H1 (cell line): ENCODE measurements around the gene RSPH9. TPM values are rescaled to one million over a fixed set of nuclear protein-coding genes. Genes with fewer than 3 reads are reported as not detected.

Source experiments
- CTCF ChIA-PET: fragments of 300-600 bp; sonication (Branson Sonifier 250); formaldehyde crosslinking; loops from one replicate; lab custom pipeline; 2021; ENCODE audit not compliant: partially characterized antibody; lab: Charles Lee
- POLR2A ChIA-PET: fragments of 300-600 bp; sonication (Branson Sonifier 250); formaldehyde crosslinking; loops from one replicate; lab custom pipeline; 2021; ENCODE audit warnings: inconsistent platforms; ENCODE audit not compliant: partially characterized antibody; lab: Charles Lee
- DNase-seq, 2 experiments: peaks; one replicate each; pipeline versions ENCODE4 v3.0.0 to v3.0.0-alpha.2; 2010 to 2022; ENCODE audit warnings: low spot score in 2 of 2, low read depth in 1 of 2, mixed read lengths in 1 of 2
- FAIRE-seq: peaks from 2 replicates; lab custom pipeline; 2011; peaks lifted over from hg19 to GRCh38; lab: Jason Lieb, UNC
- H2AFZ ChIP-seq: 2 replicates; pipeline ENCODE4 v1.8.1; 2012; ENCODE audit warnings: low read length, inconsistent platforms
- H2AK5ac ChIP-seq: 2 replicates; pipeline ENCODE4 v1.6.1; 2013; ENCODE audit warnings: low read depth, low read length
- H2BK120ac ChIP-seq: replicated peaks from 2 replicates; pipeline ENCODE3; 2013; ENCODE audit warnings: low read depth, low read length, inconsistent platforms
- H2BK12ac ChIP-seq: 2 replicates; pipeline ENCODE4 v1.6.1; 2013; ENCODE audit warnings: low read depth, low read length
- H2BK15ac ChIP-seq: 2 replicates; pipeline ENCODE4 v1.6.1; 2013; ENCODE audit warnings: low read length
- H2BK20ac ChIP-seq: 2 replicates; pipeline ENCODE4 v1.6.1; 2013; ENCODE audit warnings: low read length
- H2BK5ac ChIP-seq: 2 replicates; pipeline ENCODE4 v1.6.1; 2013; ENCODE audit warnings: low read depth, low read length
- H3K14ac ChIP-seq: 2 replicates; pipeline ENCODE4 v1.6.1; 2013; ENCODE audit warnings: inconsistent platforms; ENCODE audit not compliant: insufficient read length
- H3K18ac ChIP-seq: 2 replicates; pipeline ENCODE4 v1.6.1; 2013; ENCODE audit warnings: low read length; ENCODE audit errors: extremely low read depth
- H3K23ac ChIP-seq: 2 replicates; pipeline ENCODE4 v1.6.1; 2013; ENCODE audit warnings: inconsistent platforms; ENCODE audit not compliant: insufficient read length
- H3K23me2 ChIP-seq: 2 replicates; pipeline ENCODE4 v1.6.1; 2013; ENCODE audit warnings: low read depth, low read length
- H3K27ac ChIP-seq: 2 replicates; pipeline ENCODE4 v1.6.1; 2011; ENCODE audit warnings: low read depth, low read length, inconsistent platforms
- H3K27me3 ChIP-seq, 4 experiments: replicated peaks in 1 of 4; 1 replicate in 1 of 4; 2 replicates in 3 of 4; pipeline versions ENCODE4 v1.6.1 to v1.8.1; 2011 to 2013; ENCODE audit warnings: low read length in 3 of 4, mild to moderate bottlenecking in 3 of 4, inconsistent platforms in 2 of 4, mixed read lengths in 2 of 4, moderate library complexity in 1 of 4; ENCODE audit not compliant: control insufficient read depth in 3 of 4, insufficient read depth in 3 of 4; ENCODE audit errors: extremely low read depth in 1 of 4
- H3K36me3 ChIP-seq, 4 experiments: 2 replicates each; pipeline versions ENCODE4 v1.6.1 to v1.8.1; 2011 to 2013; ENCODE audit warnings: mild to moderate bottlenecking in 4 of 4, low read length in 3 of 4, moderate library complexity in 2 of 4, control low read depth in 1 of 4, inconsistent platforms in 1 of 4; ENCODE audit not compliant: insufficient read depth in 4 of 4, control insufficient read depth in 2 of 4
- H3K4ac ChIP-seq: replicated peaks from 2 replicates; pipeline ENCODE3; 2013; ENCODE audit warnings: low read length, low read depth, mixed read lengths, inconsistent platforms; ENCODE audit not compliant: insufficient read length
- H3K4me1 ChIP-seq, 4 experiments: replicated peaks in 1 of 4; 1 replicate in 1 of 4; 2 replicates in 3 of 4; pipeline versions ENCODE4 v1.6.1 to v1.8.1; 2011 to 2013; ENCODE audit warnings: low read length in 3 of 4, inconsistent platforms in 2 of 4, mixed read lengths in 1 of 4; ENCODE audit not compliant: insufficient read depth in 4 of 4, control insufficient read depth in 3 of 4
- H3K4me2 ChIP-seq, 2 experiments: 2 replicates each; pipeline versions ENCODE4 v1.6.1 to v1.8.1; 2011 to 2013; ENCODE audit warnings: low read depth in 2 of 2, low read length in 2 of 2, control low read depth in 1 of 2, inconsistent platforms in 1 of 2, mild to moderate bottlenecking in 1 of 2; ENCODE audit not compliant: insufficient read depth in 1 of 2
- H3K4me3 ChIP-seq, 4 experiments: fragments of 200-600, 300-600 bp in 1 of 4; sonication (generic), shearing (Covaris generic), sonication (Bioruptor Twin) in 1 of 4; 2 replicates each; pipeline versions ENCODE4 v1.5.1 to v1.8.1; 2011 to 2016; ENCODE audit warnings: low read length in 4 of 4, low read depth in 3 of 4, control low read depth in 2 of 4, inconsistent platforms in 2 of 4, mild to moderate bottlenecking in 2 of 4, mixed read lengths in 1 of 4, moderate library complexity in 1 of 4; ENCODE audit not compliant: insufficient read depth in 2 of 4; ENCODE audit errors: extremely low read depth in 1 of 4
- H3K56ac ChIP-seq: replicated peaks from 2 replicates; pipeline ENCODE3; 2013; ENCODE audit warnings: low read depth, mild to moderate bottlenecking, mixed read lengths, low read length, inconsistent platforms; ENCODE audit not compliant: insufficient read length
- H3K79me1 ChIP-seq: 2 replicates; pipeline ENCODE4 v1.6.1; 2013; ENCODE audit warnings: low read depth, low read length, control low read depth
- H3K79me2 ChIP-seq, 2 experiments: 2 replicates each; pipeline versions ENCODE4 v1.6.1 to v1.8.1; 2012 to 2013; ENCODE audit warnings: low read length in 2 of 2, mild to moderate bottlenecking in 2 of 2, inconsistent platforms in 1 of 2; ENCODE audit not compliant: insufficient read depth in 2 of 2, control insufficient read depth in 1 of 2
- H3K9ac ChIP-seq, 4 experiments: replicated peaks in 1 of 4; 1 replicate in 1 of 4; 2 replicates in 3 of 4; pipeline versions ENCODE4 v1.6.1 to v1.8.1; 2011 to 2013; ENCODE audit warnings: low read depth in 3 of 4, low read length in 3 of 4, control low read depth in 2 of 4, mild to moderate bottlenecking in 2 of 4, moderate library complexity in 2 of 4, inconsistent platforms in 1 of 4; ENCODE audit errors: extremely low read depth in 1 of 4
- H3K9me3 ChIP-seq, 2 experiments: 2 replicates each; pipeline versions ENCODE4 v1.6.1 to v1.8.1; 2012 to 2013; ENCODE audit warnings: mild to moderate bottlenecking in 2 of 2, moderate library complexity in 2 of 2, control low read depth in 1 of 2, inconsistent platforms in 1 of 2, low read depth in 1 of 2, low read length in 1 of 2, mixed read lengths in 1 of 2; ENCODE audit not compliant: insufficient read depth in 2 of 2
- H4K20me1 ChIP-seq, 2 experiments: replicated peaks in 1 of 2; 2 replicates each; pipeline versions ENCODE3 to v1.8.1; 2011 to 2013; ENCODE audit warnings: inconsistent platforms in 2 of 2, low read length in 2 of 2, mild to moderate bottlenecking in 1 of 2; ENCODE audit not compliant: insufficient read depth in 2 of 2, control insufficient read depth in 1 of 2
- H4K5ac ChIP-seq: 2 replicates; pipeline ENCODE4 v1.6.1; 2013; ENCODE audit warnings: low read length, low read depth, mixed read lengths, inconsistent platforms; ENCODE audit not compliant: insufficient read length
- H4K8ac ChIP-seq: 2 replicates; pipeline ENCODE4 v1.8.0; 2013; ENCODE audit warnings: mild to moderate bottlenecking, moderate library complexity, low read length, inconsistent platforms; ENCODE audit not compliant: insufficient read depth; ENCODE audit errors: extremely low read depth
- H4K91ac ChIP-seq: replicated peaks from 2 replicates; pipeline ENCODE3; 2013; ENCODE audit warnings: low read length, mixed read lengths, inconsistent platforms; ENCODE audit not compliant: insufficient read length
- BACH1 ChIP-seq: IDR thresholded peaks from 2 replicates; pipeline ENCODE4 v1.6.1; 2012; ENCODE audit warnings: low read length, improper control_type of control experiment
- E2F6 ChIP-seq: IDR thresholded peaks from 2 replicates; pipeline ENCODE4 v1.6.1; 2012; ENCODE audit warnings: inconsistent platforms
- EP300 ChIP-seq, 2 experiments: IDR thresholded peaks; 1 replicate in 1 of 2; 2 replicates in 1 of 2; pipeline ENCODE4 v1.6.1; 2011 to 2012; ENCODE audit warnings: low read depth in 2 of 2, low read length in 2 of 2, mild to moderate bottlenecking in 2 of 2, borderline replicate concordance in 1 of 2, inconsistent platforms in 1 of 2, moderate library complexity in 1 of 2
- JUN ChIP-seq: IDR thresholded peaks from 2 replicates; pipeline ENCODE4 v1.6.1; 2011; ENCODE audit warnings: low read depth, mild to moderate bottlenecking, improper control_type of control experiment, low read length
- JUND ChIP-seq: IDR thresholded peaks from 2 replicates; pipeline ENCODE4 v1.6.1; 2011; ENCODE audit warnings: mild to moderate bottlenecking, improper control_type of control experiment, low read length
- NANOG ChIP-seq: IDR thresholded peaks from 2 replicates; pipeline ENCODE4 v1.6.1; 2011; ENCODE audit warnings: low read length, low read depth, mild to moderate bottlenecking, inconsistent platforms; ENCODE audit not compliant: insufficient read depth, poor library complexity, severe bottlenecking
- PHF8 ChIP-seq: fragments of 200-600 bp; sonication (generic); conservative IDR thresholded peaks from 2 replicates; pipeline ENCODE4 v1.7.1; 2012; ENCODE audit warnings: low read depth, mild to moderate bottlenecking, inconsistent platforms, low read length, moderate library complexity
- RAD21 ChIP-seq, 2 experiments: IDR thresholded peaks in 1 of 2; conservative IDR thresholded peaks in 1 of 2; 2 replicates each; pipeline ENCODE4 v1.6.1; 2011; ENCODE audit warnings: low read depth in 2 of 2, low read length in 2 of 2, improper control_type of control experiment in 1 of 2, inconsistent platforms in 1 of 2, mild to moderate bottlenecking in 1 of 2, moderate library complexity in 1 of 2
- RNF2 ChIP-seq: fragments of 200-900, 300-1000 bp; sonication (generic); IDR thresholded peaks from 2 replicates; pipeline ENCODE4 v1.7.1; 2016; ENCODE audit warnings: borderline replicate concordance, low read depth, mild to moderate bottlenecking, antibody characterized with exemption, low read length; ENCODE audit not compliant: poor library complexity, severe bottlenecking; ENCODE audit errors: missing control alignments
- SIN3A ChIP-seq, 2 experiments: IDR thresholded peaks in 1 of 2; conservative IDR thresholded peaks in 1 of 2; 2 replicates each; pipeline ENCODE4 v1.6.1; 2011 to 2012; ENCODE audit warnings: low read length in 2 of 2, improper control_type of control experiment in 1 of 2, low read depth in 1 of 2, mild to moderate bottlenecking in 1 of 2
- TAF1 ChIP-seq: IDR thresholded peaks from 2 replicates; pipeline ENCODE4 v1.6.1; 2011; ENCODE audit warnings: mild to moderate bottlenecking, low read depth, low read length
- TCF12 ChIP-seq: IDR thresholded peaks from 2 replicates; pipeline ENCODE4 v1.6.1; 2011; ENCODE audit warnings: low read depth, mild to moderate bottlenecking, low read length
- WGBS, 2 experiments: shearing (Covaris generic) in 1 of 2; methylation state at CpG; one replicate each; pipeline versions ENCODE4 v1.1.6 to v1.1.7; 2013 to 2015; ENCODE audit warnings: low lambda C conversion rate in 2 of 2, mixed read lengths in 2 of 2, inconsistent platforms in 1 of 2, low coverage in 1 of 2, missing lambda C conversion rate in 1 of 2; ENCODE audit not compliant: insufficient replicate concordance in 2 of 2, insufficient coverage in 1 of 2, insufficient read length in 1 of 2; ENCODE audit errors: extremely low coverage in 1 of 2, missing lambda C conversion rate in 1 of 2; 5-methylcytosine and 5-hydroxymethylcytosine counted together
- polyA plus RNA-seq, 7 experiments: library from polyadenylated mRNA; depleted of rRNA in 3 of 7; stranded (reverse) in 5 of 7; unstranded in 2 of 7; fragments of >200 nt in 5 of 7; fragments of 200-250 nt in 2 of 7; gene quantifications; 1 replicate in 5 of 7; 2 replicates in 1 of 7; 4 replicates in 1 of 7; pipeline versions ENCODE4 v1.2.1 to v1.2.3, GENCODE V29; 2011 to 2013; ENCODE audit warnings: missing spikeins in 2 of 7, mixed read lengths in 2 of 7
- total RNA-seq: library from RNA; stranded (reverse); fragmentation: NEBNext Ultra II Directional; extraction: Animal tissue kit (Norgen Biotek cat#: 25700); gene quantifications from 2 replicates; pipeline ENCODE4 v1.2.1, GENCODE V29; 2021

Gene RSPH9
- total and polyA plus RNA-seq, 2 of the 8 experiments (the other 6 are each of a cell fraction or from before 2014, with no cell fraction given), result 0.15 to 0.23 TPM

DNA sequence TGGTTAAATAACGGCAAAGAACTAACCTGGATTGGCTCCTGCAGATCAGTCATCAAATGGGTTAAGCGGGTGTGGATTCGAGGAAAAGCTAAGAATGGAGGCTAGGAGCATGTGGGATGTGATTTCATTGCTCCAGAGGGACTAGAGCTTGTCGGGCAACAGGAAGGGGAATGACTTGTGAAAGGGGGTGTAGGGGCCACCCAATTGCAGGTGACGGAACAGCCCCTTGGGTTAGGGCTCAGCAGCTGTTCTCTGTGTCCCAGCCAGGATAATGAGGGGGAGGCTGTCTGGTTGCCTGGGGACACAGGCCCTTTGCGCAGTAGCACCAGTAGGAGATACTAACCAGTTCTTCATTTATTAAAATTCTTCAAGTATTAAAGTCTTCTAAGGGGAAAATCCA lies 67.7 kb downstream of the RSPH9 start:
- Histone ChIP-seq H3K23ac (no peak overlapping the region), H3K27ac (no peak overlapping the region), H3K36me3 (no peaks in the 10 kb centered on the region), H3K4me2 (no peak overlapping the region), H3K14ac (no peak overlapping the region), H2AK5ac (no peak overlapping the region), H4K8ac (no peak overlapping the region), H2BK120ac (no peak overlapping the region), H2BK20ac (no peak overlapping the region), H3K9ac (no peak overlapping the region), H3K23me2 (no peaks in the 10 kb centered on the region), H4K20me1 (no peaks in the 10 kb centered on the region), H2BK15ac (no peak overlapping the region), H3K56ac (no peak overlapping the region), H2AFZ (no peak overlapping the region), H3K79me1 (no peaks in the 10 kb centered on the region), H4K5ac (no peak overlapping the region), H2BK12ac (0 out of 2 replicates have a peak overlapping the region, but pooled peaks have one; percentile 17), H3K4me3 (no peak overlapping the region), H3K79me2 (no peaks in the 10 kb centered on the region), H3K18ac (no peak overlapping the region; the same call in 1 of the 2 replicates), H3K27me3 (no peaks in the 10 kb centered on the region), H3K4me1 (peaks cover 3 to 17% (median 7%) of the 10 kb centered on the region in 4 experiments; a peak in 6 of 7 replicates), H4K91ac (no peak overlapping the region), H3K9me3 (no peaks in the 10 kb centered on the region), H2BK5ac (no peak overlapping the region), H3K4ac (no peak overlapping the region)
- DNase-seq, result no peak
- ChIA-PET POLR2A (interaction anchor here (0.7 to 1.0 kb wide), 2 partner anchors 14 to 83 kb away, joined by 3 read pairs; no protein-coding TSS in a partner anchor), CTCF (interaction anchor here (0.6 to 1.3 kb wide), 5 partner anchors 43 to 155 kb away, joined by 3 to 5 read pairs (median 4); no protein-coding TSS in a partner anchor)
- FAIRE-seq, result no peak
- WGBS, 2 experiments, result 88% methylated on average over 6 of the region's 6 CpGs; no CpG with 5 or more reads in 1 of the 2 experiments
- no peak for TF ChIP-seq E2F6
- TF ChIP-seq SIN3A (conservative IDR thresholded peaks at IDR 0.05 in 1 of 2, IDR thresholded peaks at IDR 0.05 in 1 of 2; ENCODE audit: low read depth in 1 of 2, low read length in 2 of 2), result no peak
- TF ChIP-seq JUN, result no peak
- no peak for TF ChIP-seq EP300 (IDR thresholded peaks at IDR 0.05; ENCODE audit: borderline replicate concordance in 1 of 2, low read depth in 2 of 2, low read length in 2 of 2)
- no peak for TF ChIP-seq NANOG
- no peak for TF ChIP-seq PHF8
- TF ChIP-seq RAD21 (IDR thresholded peaks at IDR 0.05 in 1 of 2, conservative IDR thresholded peaks at IDR 0.05 in 1 of 2; ENCODE audit: low read depth in 2 of 2, low read length in 2 of 2), result no peak
- no peak for TF ChIP-seq BACH1
- TF ChIP-seq RNF2, result no peak
- no peak for TF ChIP-seq TCF12
- TF ChIP-seq JUND, result no peak
- no peak for TF ChIP-seq TAF1
